Measurements from ENCODE around the gene CPB1. TPM values are rescaled to one million over a fixed set of nuclear protein-coding genes. Genes with fewer than 3 reads are reported as not detected.

The CPB1 gene
- total and polyA plus RNA-seq, 2 donors (not counting 1 experiment from before 2014, with no cell fraction given), result not detected

DNA sequence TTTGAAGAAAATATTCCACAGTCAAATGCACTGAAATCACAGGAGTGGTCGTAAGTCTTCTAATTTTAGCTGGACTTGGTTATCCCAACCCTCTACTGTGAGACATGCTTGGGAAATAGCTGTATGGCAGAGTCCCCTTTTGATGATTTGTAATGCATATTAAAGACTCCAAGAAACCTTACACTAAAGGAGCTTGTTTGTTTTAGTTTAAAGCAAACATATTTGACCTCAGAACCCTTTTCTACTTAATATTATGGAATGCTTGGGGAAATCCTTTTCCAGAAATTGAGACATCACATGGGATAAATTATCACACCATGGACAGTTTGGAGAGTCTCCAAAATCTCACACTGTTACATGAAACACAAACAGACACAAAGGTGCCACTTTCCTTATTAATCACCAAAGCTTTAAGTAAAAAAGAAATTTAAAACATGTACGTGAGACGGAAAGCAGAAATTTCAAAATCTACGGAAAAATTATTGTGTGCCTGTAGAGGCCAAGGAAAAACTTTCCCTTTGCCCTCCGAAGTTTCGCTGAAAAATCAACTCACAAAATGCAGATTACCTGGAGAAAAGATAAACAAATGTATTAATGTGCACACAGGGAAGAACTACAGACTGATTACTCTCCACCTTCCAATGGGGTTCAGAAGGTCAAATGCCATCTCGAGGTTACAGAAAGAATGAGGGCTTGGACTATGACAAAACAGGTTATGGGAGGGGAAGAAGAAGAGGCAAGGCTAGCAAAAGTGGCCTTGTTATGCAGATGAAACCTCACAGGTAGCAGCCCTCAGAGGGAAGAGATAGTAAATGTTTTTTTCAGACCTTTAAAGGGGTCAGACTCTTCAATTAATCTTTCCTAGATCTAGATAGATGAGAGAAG lies 7.0 kb upstream of the CPB1 start:
- ATAC-seq (ENCODE audit: low read depth), result no peak
- Histone ChIP-seq H2AFZ (ENCODE audit: insufficient read depth, low read depth, low read length, poor library complexity, severe bottlenecking) (no peak overlapping the region), H3K27me3 (replicated peaks in 1 of 4; ENCODE audit: control extremely low read depth in 1 of 4, control insufficient read depth in 3 of 4, insufficient read depth in 4 of 4, low read length in 3 of 4) (no peaks in the 10 kb centered on the region), H3K4me2 (replicated peaks; ENCODE audit: low read depth, low read length, poor library complexity, severe bottlenecking) (no peak overlapping the region), H3K4me1 (ENCODE audit: control insufficient read depth in 2 of 2, insufficient read depth in 2 of 2, low read length in 2 of 2) (no peaks in the 10 kb centered on the region), H4K20me1 (ENCODE audit: control insufficient read depth, insufficient read depth, low read length, poor library complexity, severe bottlenecking) (no peaks in the 10 kb centered on the region), H3K4me3 (ENCODE audit: control extremely low read depth in 1 of 5, extremely low read depth in 1 of 5, insufficient read depth in 1 of 5, low read depth in 2 of 5, low read length in 4 of 5) (no peak overlapping the region), H3K27ac (ENCODE audit: low read length in 2 of 2) (no peak overlapping the region), H3K79me2 (ENCODE audit: control insufficient read depth, insufficient read depth, low read length) (no peaks in the 10 kb centered on the region), H3K9me3 (ENCODE audit: control extremely low read depth in 1 of 3, control insufficient read depth in 2 of 3, insufficient read depth in 1 of 3, low read length in 2 of 3) (no peaks in the 10 kb centered on the region), H3K36me3 (replicated peaks in 1 of 2; ENCODE audit: control extremely low read depth in 1 of 2, control insufficient read depth in 1 of 2, extremely low read depth in 1 of 2, insufficient read depth in 2 of 2, low read length in 1 of 2) (no peaks in the 10 kb centered on the region), H3K9ac (ENCODE audit: low read length) (no peak overlapping the region)
- POLR2A ChIA-PET, result no interaction called here
- DNase-seq, result no peak
- TF ChIP-seq EZH2 (IDR thresholded peaks at IDR 0.05; ENCODE audit: borderline replicate concordance, insufficient read depth, low read depth, low read length, poor library complexity, severe bottlenecking), result no peak
- TF ChIP-seq, protein P1, sequence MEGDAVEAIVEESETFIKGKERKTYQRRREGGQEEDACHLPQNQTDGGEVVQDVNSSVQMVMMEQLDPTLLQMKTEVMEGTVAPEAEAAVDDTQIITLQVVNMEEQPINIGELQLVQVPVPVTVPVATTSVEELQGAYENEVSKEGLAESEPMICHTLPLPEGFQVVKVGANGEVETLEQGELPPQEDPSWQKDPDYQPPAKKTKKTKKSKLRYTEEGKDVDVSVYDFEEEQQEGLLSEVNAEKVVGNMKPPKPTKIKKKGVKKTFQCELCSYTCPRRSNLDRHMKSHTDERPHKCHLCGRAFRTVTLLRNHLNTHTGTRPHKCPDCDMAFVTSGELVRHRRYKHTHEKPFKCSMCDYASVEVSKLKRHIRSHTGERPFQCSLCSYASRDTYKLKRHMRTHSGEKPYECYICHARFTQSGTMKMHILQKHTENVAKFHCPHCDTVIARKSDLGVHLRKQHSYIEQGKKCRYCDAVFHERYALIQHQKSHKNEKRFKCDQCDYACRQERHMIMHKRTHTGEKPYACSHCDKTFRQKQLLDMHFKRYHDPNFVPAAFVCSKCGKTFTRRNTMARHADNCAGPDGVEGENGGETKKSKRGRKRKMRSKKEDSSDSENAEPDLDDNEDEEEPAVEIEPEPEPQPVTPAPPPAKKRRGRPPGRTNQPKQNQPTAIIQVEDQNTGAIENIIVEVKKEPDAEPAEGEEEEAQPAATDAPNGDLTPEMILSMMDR (IDR thresholded peaks at IDR 0.05), result no peak
- WGBS (ENCODE audit: insufficient coverage), result 88% methylated on average over 3 of the region's 7 CpGs
- CTCF ChIA-PET, result no interaction called here
- Mint-ChIP-seq H3K4me3 (no peak overlapping the region), H3K4me1 (no peaks in the 10 kb centered on the region), H3K27ac (no peak overlapping the region), H3K9me3 (ENCODE audit: insufficient read depth) (no peaks in the 10 kb centered on the region), H3K27me3 (peaks cover 4% of the 10 kb centered on the region)
- intact Hi-C loops (cut with micrococcal nuclease), result no loop called here

DNA sequence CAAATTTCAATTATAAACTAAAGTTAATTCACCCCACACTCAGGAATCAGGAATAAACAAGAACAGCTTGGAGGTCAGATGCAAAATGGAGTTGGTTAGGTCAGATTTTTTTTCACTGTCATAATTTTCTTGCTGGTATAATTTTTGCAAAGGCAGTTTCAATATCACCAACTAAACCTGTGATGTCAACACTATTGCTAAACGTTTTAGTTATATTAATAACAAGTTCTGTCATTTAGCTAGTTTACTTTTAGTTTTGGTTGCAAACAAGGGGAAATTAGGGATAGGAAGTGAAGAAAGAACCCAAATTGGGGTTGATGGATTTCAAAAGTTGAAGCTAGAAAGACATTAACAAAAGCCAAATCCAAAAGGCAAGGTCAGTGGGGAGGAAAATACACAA lies 4.6 kb upstream of the CPB1 start:
- DNase-seq (no peak), ATAC-seq (ENCODE audit: low read depth) (no peak)
- Mint-ChIP-seq H3K4me1 (no peaks in the 10 kb centered on the region), H3K9me3 (ENCODE audit: insufficient read depth) (no peaks in the 10 kb centered on the region), H3K27me3 (peaks cover 7% of the 10 kb centered on the region), H3K4me3 (no peak overlapping the region), H3K27ac (no peak overlapping the region)
- POLR2A ChIA-PET, result no interaction called here
- Histone ChIP-seq H3K27ac (ENCODE audit: low read length in 2 of 2) (no peak overlapping the region), H3K36me3 (replicated peaks in 1 of 2; ENCODE audit: control extremely low read depth in 1 of 2, control insufficient read depth in 1 of 2, extremely low read depth in 1 of 2, insufficient read depth in 2 of 2, low read length in 1 of 2) (no peaks in the 10 kb centered on the region), H3K27me3 (replicated peaks in 1 of 4; ENCODE audit: control extremely low read depth in 1 of 4, control insufficient read depth in 3 of 4, insufficient read depth in 4 of 4, low read length in 3 of 4) (no peaks in the 10 kb centered on the region), H3K79me2 (ENCODE audit: control insufficient read depth, insufficient read depth, low read length) (no peaks in the 10 kb centered on the region), H3K4me2 (replicated peaks; ENCODE audit: low read depth, low read length, poor library complexity, severe bottlenecking) (no peak overlapping the region), H3K9me3 (ENCODE audit: control extremely low read depth in 1 of 3, control insufficient read depth in 2 of 3, insufficient read depth in 1 of 3, low read length in 2 of 3) (no peaks in the 10 kb centered on the region), H3K4me1 (ENCODE audit: control insufficient read depth in 2 of 2, insufficient read depth in 2 of 2, low read length in 2 of 2) (no peaks in the 10 kb centered on the region), H3K4me3 (ENCODE audit: control extremely low read depth in 1 of 5, extremely low read depth in 1 of 5, insufficient read depth in 1 of 5, low read depth in 2 of 5, low read length in 4 of 5) (no peak overlapping the region), H3K9ac (ENCODE audit: low read length) (no peak overlapping the region), H4K20me1 (ENCODE audit: control insufficient read depth, insufficient read depth, low read length, poor library complexity, severe bottlenecking) (no peaks in the 10 kb centered on the region), H2AFZ (ENCODE audit: insufficient read depth, low read depth, low read length, poor library complexity, severe bottlenecking) (no peak overlapping the region)
- WGBS (ENCODE audit: insufficient coverage), result no CpG with 5 or more reads among the region's 1 CpG
- intact Hi-C loops (cut with micrococcal nuclease), result no loop called here
- CTCF ChIA-PET, result no interaction called here
- no peak for TF ChIP-seq EZH2 (IDR thresholded peaks at IDR 0.05; ENCODE audit: borderline replicate concordance, insufficient read depth, low read depth, low read length, poor library complexity, severe bottlenecking)
- TF ChIP-seq, protein P1 (IDR thresholded peaks at IDR 0.05), result no peak
